ENCODE data around the gene ZNF484.
"Not testable (repeated sequence)": the region's sequence is repeated elsewhere in the genome, so short reads cannot be mapped to it uniquely, and the experiment has no call there.

The ZNF484 gene

GRCh38 chr9:92877531-92878430 is at the start of gene ZNF484:
Gene ZNF484 (minus strand): TSS chr9:92878038. CDS start chr9:92875029, 3,009 bp downstream.
- Histone ChIP-seq H3K4me1 (ENCODE audit: control insufficient read depth, insufficient read depth, low read length, unreplicated experiment) (peaks cover 12% of the 10 kb centered on the region), H3K27ac (ENCODE audit: low read depth, low read length) (peak within 1 kb of the TSS; percentile 1; the same call in 1 of the 2 replicates), H3K4me3 (ENCODE audit: low read depth, low read length) (peak within 1 kb of the TSS; percentile 77), H2AFZ (ENCODE audit: low read length, unreplicated experiment) (peak within 1 kb of the TSS; percentile 100), H3K79me2 (ENCODE audit: control insufficient read depth, insufficient read depth, low read length, unreplicated experiment) (peaks cover 26% of the 10 kb centered on the region), H3K27me3 (ENCODE audit: insufficient read depth, low read length) (no peaks in the 10 kb centered on the region), H3K36me3 (ENCODE audit: insufficient read depth, low read length) (no peaks in the 10 kb centered on the region)

DNA sequence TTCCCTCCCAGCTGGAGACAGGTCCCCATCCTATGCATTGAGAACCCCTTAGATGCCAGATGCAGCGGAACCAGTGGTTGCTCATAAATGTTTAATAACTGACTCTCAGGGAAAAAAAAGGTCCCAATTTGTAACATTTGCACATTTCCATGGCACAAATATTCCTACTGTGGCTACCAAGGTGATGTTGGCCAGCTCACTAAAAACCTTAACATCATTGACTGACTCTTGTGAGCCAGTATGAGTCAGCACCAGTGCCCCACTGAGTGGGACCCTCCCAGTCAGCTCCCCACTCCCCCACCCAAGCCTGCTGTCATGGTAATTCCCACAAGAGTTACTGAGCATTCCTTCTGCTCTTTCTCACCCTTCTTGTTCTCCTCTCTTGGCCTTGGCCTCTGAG is 42.6 kb upstream of the ZNF484 start:
- no peak overlapping the region for H3K4me3 ChIP-seq (ENCODE audit: low read depth, low read length)
- H3K27ac ChIP-seq (ENCODE audit: low read depth, low read length): no peak overlapping the region
- H3K27me3 ChIP-seq (ENCODE audit: insufficient read depth, low read length): peaks cover 11% of the 10 kb centered on the region; the same call in 1 of the 2 replicates
- H3K4me1 ChIP-seq (ENCODE audit: control insufficient read depth, insufficient read depth, low read length, unreplicated experiment): no peaks in the 10 kb centered on the region
- no peak overlapping the region for H2AFZ ChIP-seq (ENCODE audit: low read length, unreplicated experiment)
- no peaks in the 10 kb centered on the region for H3K79me2 ChIP-seq (ENCODE audit: control insufficient read depth, insufficient read depth, low read length, unreplicated experiment)
- H3K36me3 ChIP-seq (ENCODE audit: insufficient read depth, low read length): no peaks in the 10 kb centered on the region

- Histone ChIP-seq H3K4me3 (ENCODE audit: low read depth, low read length) (no peak overlapping the region), H3K27ac (ENCODE audit: low read depth, low read length) (no peak overlapping the region), H3K27me3 (ENCODE audit: insufficient read depth, low read length) (peaks cover 25% of the 10 kb centered on the region), H3K36me3 (ENCODE audit: insufficient read depth, low read length) (no peaks in the 10 kb centered on the region), H3K79me2 (ENCODE audit: control insufficient read depth, insufficient read depth, low read length, unreplicated experiment) (no peaks in the 10 kb centered on the region), H3K4me1 (ENCODE audit: control insufficient read depth, insufficient read depth, low read length, unreplicated experiment) (no peaks in the 10 kb centered on the region), H2AFZ (ENCODE audit: low read length, unreplicated experiment) (no peak overlapping the region)
Observed at GRCh38 chr9:92917176-92917800, 39.5 kb upstream of the ZNF484 start.

DNA sequence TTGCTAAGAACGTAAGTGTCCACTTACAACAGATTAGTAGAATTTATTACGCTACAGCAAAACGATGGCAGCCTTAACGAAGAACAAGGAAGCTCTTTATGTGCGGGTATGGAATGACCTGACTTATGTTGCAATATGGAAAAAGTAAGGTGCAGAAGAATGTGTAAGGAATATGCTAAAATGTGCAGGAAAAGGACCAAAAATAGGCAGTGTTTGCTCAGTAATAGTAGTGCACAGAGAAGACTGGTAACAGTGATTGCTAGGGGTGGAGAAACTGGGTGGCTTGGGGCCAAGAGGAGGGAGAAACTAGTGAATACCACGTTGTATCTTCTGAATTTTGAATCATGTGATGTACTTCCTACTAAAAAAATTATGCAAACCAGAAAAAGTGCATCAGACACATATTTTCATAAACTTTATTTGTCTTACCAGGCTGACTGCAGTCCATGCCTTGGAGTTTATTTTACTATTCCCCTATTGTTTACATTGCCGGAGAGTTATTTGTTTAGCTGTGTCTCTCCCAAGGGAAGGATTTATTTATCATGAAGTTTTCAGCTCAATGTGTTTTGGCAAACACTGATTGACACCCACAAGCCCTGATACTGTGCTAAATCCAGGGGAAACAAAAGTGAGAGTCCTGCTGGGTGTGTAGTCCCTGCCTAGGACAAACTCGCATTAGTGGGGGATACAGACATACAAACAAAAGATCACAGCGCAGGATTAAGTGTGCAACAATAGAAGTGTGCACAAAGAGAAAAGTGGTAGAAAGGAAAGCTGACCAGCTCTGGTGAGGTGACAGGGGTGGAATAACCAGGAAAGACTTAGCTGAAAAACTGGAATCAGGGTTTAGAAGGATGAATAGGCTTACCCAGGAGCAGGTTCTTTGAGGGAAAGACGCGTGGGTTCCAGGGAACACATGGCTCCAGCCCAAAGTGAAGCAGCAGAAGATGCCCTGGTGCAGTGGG is 34.0 kb upstream of the ZNF484 start:
- H3K79me2 ChIP-seq (ENCODE audit: control insufficient read depth, insufficient read depth, low read length, unreplicated experiment): no peaks in the 10 kb centered on the region
- H2AFZ ChIP-seq (ENCODE audit: low read length, unreplicated experiment): no peak overlapping the region
- no peaks in the 10 kb centered on the region for H3K36me3 ChIP-seq (ENCODE audit: insufficient read depth, low read length)
- peaks cover 65% of the 10 kb centered on the region for H3K27me3 ChIP-seq (ENCODE audit: insufficient read depth, low read length)
- no peaks in the 10 kb centered on the region for H3K4me1 ChIP-seq (ENCODE audit: control insufficient read depth, insufficient read depth, low read length, unreplicated experiment)
- no peak overlapping the region for H3K4me3 ChIP-seq (ENCODE audit: low read depth, low read length)
- H3K27ac ChIP-seq (ENCODE audit: low read depth, low read length): no peak overlapping the region

DNA sequence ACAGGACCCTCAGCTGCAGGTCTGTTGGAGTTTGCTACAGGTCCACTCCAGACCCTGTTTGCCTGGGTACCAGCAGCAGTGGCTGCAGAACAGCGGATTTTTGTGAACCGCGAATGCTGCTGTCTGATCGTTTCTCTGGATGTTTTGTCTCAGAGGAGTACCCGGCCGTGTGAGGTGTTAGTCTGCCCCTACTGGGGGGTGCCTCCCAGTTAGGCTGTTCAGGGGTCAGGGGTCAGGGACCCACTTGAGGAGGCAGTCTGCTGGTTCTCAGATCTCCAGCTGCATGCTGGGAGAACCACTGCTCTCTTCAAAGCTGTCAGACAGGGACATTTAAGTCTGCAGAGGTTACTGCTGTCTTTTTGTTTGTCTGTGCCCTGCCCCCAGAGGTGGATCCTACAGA is 27.3 kb upstream of the ZNF484 start:
- H3K27ac ChIP-seq (ENCODE audit: low read depth, low read length); H2AFZ ChIP-seq (ENCODE audit: low read length, unreplicated experiment); H3K79me2 ChIP-seq (ENCODE audit: control insufficient read depth, insufficient read depth, low read length, unreplicated experiment); H3K4me3 ChIP-seq (ENCODE audit: low read depth, low read length); H3K4me1 ChIP-seq (ENCODE audit: control insufficient read depth, insufficient read depth, low read length, unreplicated experiment); H3K36me3 ChIP-seq (ENCODE audit: insufficient read depth, low read length): not testable (repeated sequence)
- peaks cover 29% of the 10 kb centered on the region for H3K27me3 ChIP-seq (ENCODE audit: insufficient read depth, low read length)

- H3K27me3 ChIP-seq (ENCODE audit: insufficient read depth, low read length): peaks cover 16% of the 10 kb centered on the region; the same call in 1 of the 2 replicates
- H3K36me3 ChIP-seq (ENCODE audit: insufficient read depth, low read length): no peaks in the 10 kb centered on the region
- no peak overlapping the region for H3K27ac ChIP-seq (ENCODE audit: low read depth, low read length)
- H2AFZ ChIP-seq (ENCODE audit: low read length, unreplicated experiment): no peak overlapping the region
- H3K79me2 ChIP-seq (ENCODE audit: control insufficient read depth, insufficient read depth, low read length, unreplicated experiment): no peaks in the 10 kb centered on the region
- no peaks in the 10 kb centered on the region for H3K4me1 ChIP-seq (ENCODE audit: control insufficient read depth, insufficient read depth, low read length, unreplicated experiment)
- no peak overlapping the region for H3K4me3 ChIP-seq (ENCODE audit: low read depth, low read length)
Observed at GRCh38 chr9:92897323-92897722, 19.5 kb upstream of the ZNF484 start.

- Histone ChIP-seq H3K27ac (ENCODE audit: low read depth, low read length) (no peak overlapping the region), H3K27me3 (ENCODE audit: insufficient read depth, low read length) (peaks cover 21% of the 10 kb centered on the region), H3K4me3 (ENCODE audit: low read depth, low read length) (no peak overlapping the region), H3K36me3 (ENCODE audit: insufficient read depth, low read length) (no peaks in the 10 kb centered on the region), H3K79me2 (ENCODE audit: control insufficient read depth, insufficient read depth, low read length, unreplicated experiment) (no peaks in the 10 kb centered on the region), H3K4me1 (ENCODE audit: control insufficient read depth, insufficient read depth, low read length, unreplicated experiment) (no peaks in the 10 kb centered on the region), H2AFZ (ENCODE audit: low read length, unreplicated experiment) (no peak overlapping the region)
Observed at GRCh38 chr9:92895812-92896436, 18.1 kb upstream of the ZNF484 start.

DNA sequence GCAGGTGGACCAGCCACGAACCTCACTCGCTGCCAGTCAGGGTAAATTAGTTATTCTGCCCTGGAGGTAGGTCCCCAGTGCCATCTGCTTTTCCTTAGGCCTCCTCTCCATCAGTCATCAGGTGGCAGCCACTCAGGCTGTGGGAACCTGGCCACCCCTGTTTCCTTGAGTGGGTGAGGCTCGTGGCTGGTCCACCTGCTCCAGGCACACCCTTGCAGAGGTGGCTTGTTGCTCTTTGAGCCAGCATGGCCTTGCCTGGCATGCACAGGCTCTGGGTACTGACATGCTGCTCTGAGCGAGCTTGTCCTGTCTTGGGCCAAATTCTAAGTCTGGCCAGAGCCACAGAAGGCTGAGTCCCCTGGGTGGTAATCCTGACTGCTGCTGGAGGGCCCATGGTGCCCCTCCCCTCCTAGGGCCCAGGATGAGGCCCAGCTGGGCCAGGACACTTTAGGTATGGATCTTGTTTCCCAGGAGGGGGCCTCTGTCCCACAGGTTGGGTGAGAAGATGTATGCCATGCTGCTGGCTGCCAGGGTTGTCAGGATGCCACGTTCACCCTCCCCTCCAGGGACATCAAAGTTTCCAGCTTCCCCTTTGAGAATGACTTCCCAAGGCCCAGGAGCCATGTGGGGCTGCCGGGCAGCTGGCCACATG is 17.0 kb upstream of the ZNF484 start:
- Histone ChIP-seq H2AFZ (ENCODE audit: low read length, unreplicated experiment) (no peak overlapping the region), H3K4me1 (ENCODE audit: control insufficient read depth, insufficient read depth, low read length, unreplicated experiment) (no peaks in the 10 kb centered on the region), H3K36me3 (ENCODE audit: insufficient read depth, low read length) (no peaks in the 10 kb centered on the region), H3K4me3 (ENCODE audit: low read depth, low read length) (no peak overlapping the region), H3K27me3 (ENCODE audit: insufficient read depth, low read length) (peaks cover 29% of the 10 kb centered on the region), H3K79me2 (ENCODE audit: control insufficient read depth, insufficient read depth, low read length, unreplicated experiment) (no peaks in the 10 kb centered on the region), H3K27ac (ENCODE audit: low read depth, low read length) (no peak overlapping the region)

- not testable (repeated sequence) for H3K4me1 ChIP-seq (ENCODE audit: control insufficient read depth, insufficient read depth, low read length, unreplicated experiment); H3K4me3 ChIP-seq (ENCODE audit: low read depth, low read length)
Observed at GRCh38 chr9:92893916-92894610, 16.2 kb upstream of the ZNF484 start.

More at GRCh38 chr9:92893916-92894610, 16.2 kb upstream of the ZNF484 start:
- H3K36me3 ChIP-seq (ENCODE audit: insufficient read depth, low read length); H3K27ac ChIP-seq (ENCODE audit: low read depth, low read length); H2AFZ ChIP-seq (ENCODE audit: low read length, unreplicated experiment); H3K79me2 ChIP-seq (ENCODE audit: control insufficient read depth, insufficient read depth, low read length, unreplicated experiment): not testable (repeated sequence)
- H3K27me3 ChIP-seq (ENCODE audit: insufficient read depth, low read length): peaks cover 29% of the 10 kb centered on the region

Data from ACC112 (cell line).